K562 (cell line): ENCODE results near the gene HOXB7. TPM values are rescaled to one million over a fixed set of nuclear protein-coding genes. Genes with fewer than 3 reads are reported as not detected.
A peak's percentile ranks its signal among the peaks of the same experiment; 100 is the strongest.

Source experiments
- CEBPB ChIP-seq: fragments of 450-650 bp; IDR thresholded peaks from 2 replicates; pipeline ENCODE4 v1.6.1; 2016; ENCODE audit warnings: missing genetic modification characterization, missing compliant biosample characterization
- CTBP1 ChIP-seq: fragments of 450-650 bp; IDR thresholded peaks from 2 replicates; pipeline ENCODE4 v1.6.1; 2016; ENCODE audit warnings: borderline replicate concordance
- ESRRA ChIP-seq: fragments of 450-650 bp; IDR thresholded peaks from 2 replicates; pipeline ENCODE4 v1.6.1; 2014; ENCODE audit warnings: low read depth, mild to moderate bottlenecking, moderate library complexity, borderline replicate concordance
- HOXB6 ChIP-seq: fragments of 250-450 bp; sonication (Bioruptor Pico); IDR thresholded peaks from 2 replicates; pipeline ENCODE4 v1.5.1; 2022; ENCODE audit warnings: mild to moderate bottlenecking, borderline replicate concordance
- MAZ ChIP-seq, 2 experiments: fragments of 450-650 bp in 1 of 2; sonication (generic) in 1 of 2; formaldehyde crosslinking; IDR thresholded peaks in 1 of 2; conservative IDR thresholded peaks in 1 of 2; 2 replicates each; pipeline versions ENCODE4 v1.4.0 to v1.5.0; 2020; ENCODE audit warnings: mild to moderate bottlenecking in 1 of 2, missing genetic modification reagents in 1 of 2
- MTA3 ChIP-seq: fragments of 450-650 bp; formaldehyde crosslinking; IDR thresholded peaks from 2 replicates; pipeline ENCODE4 v1.6.1; 2017; ENCODE audit warnings: mild to moderate bottlenecking, borderline replicate concordance
- NR2C2 ChIP-seq, 2 experiments: fragments of 200-800 bp in 1 of 2; sonication (Bioruptor generic) in 1 of 2; sonication (generic) in 1 of 2; formaldehyde crosslinking in 1 of 2; IDR thresholded peaks; 2 replicates each; pipeline versions ENCODE4 v1.6.1 to v1.8.0; 2016 to 2022; ENCODE audit warnings: mild to moderate bottlenecking in 1 of 2, missing compliant biosample characterization in 1 of 2, missing genetic modification characterization in 1 of 2, missing genetic modification reagents in 1 of 2
- PML ChIP-seq: IDR thresholded peaks from 2 replicates; pipeline ENCODE4 v1.6.1; 2012; ENCODE audit warnings: low read length, inconsistent platforms
- RAD21 ChIP-seq, 2 experiments: fragments of 250-450 bp in 1 of 2; fragments of 450-650 bp in 1 of 2; sonication (Bioruptor Pico) in 1 of 2; formaldehyde crosslinking in 1 of 2; IDR thresholded peaks in 1 of 2; conservative IDR thresholded peaks in 1 of 2; 2 replicates each; pipeline versions ENCODE4 v1.4.0 to v1.8.0; 2020 to 2022; ENCODE audit warnings: mild to moderate bottlenecking in 2 of 2, moderate library complexity in 1 of 2
- RUNX1 ChIP-seq: sonication (generic); IDR thresholded peaks from 2 replicates; pipeline ENCODE4 v1.6.1; 2016; ENCODE audit warnings: antibody characterized with exemption, low read depth
- SAFB2 ChIP-seq: fragments of 200-400 bp; formaldehyde crosslinking; IDR thresholded peaks from 2 replicates; pipeline ENCODE4 v1.6.1; 2018; ENCODE audit warnings: borderline replicate concordance, low read length, low read depth, moderate library complexity; ENCODE audit not compliant: severe bottlenecking
- ZNF232 ChIP-seq: sonication (generic); formaldehyde crosslinking; IDR thresholded peaks from 2 replicates; pipeline ENCODE4 v1.8.0; 2022; ENCODE audit warnings: mild to moderate bottlenecking, missing genetic modification reagents
- ZNF609 ChIP-seq: sonication (generic); formaldehyde crosslinking; IDR thresholded peaks from 2 replicates; pipeline ENCODE4 v1.8.1; 2023; ENCODE audit warnings: missing genetic modification reagents, mild to moderate bottlenecking, borderline replicate concordance
- ZNF785 ChIP-seq: fragments of 250-450 bp; sonication (Bioruptor Pico); IDR thresholded peaks from 2 replicates; pipeline ENCODE4 v1.4.0; 2020; ENCODE audit warnings: mild to moderate bottlenecking
- polyA plus RNA-seq, 8 experiments: library from polyadenylated mRNA; depleted of rRNA in 4 of 8; stranded (reverse) in 5 of 8; unstranded in 3 of 8; fragments of >200 nt; fragmentation: Nextera tagmentation in 2 of 8; fragmentation: Illumina TruSeq in 1 of 8; extraction: Ambion mirVana in 2 of 8; extraction: Trizol in 1 of 8; gene quantifications; 2 replicates each; pipeline versions ENCODE4 v1.2.1 to v1.2.3, GENCODE V29; 2011 to 2014; ENCODE audit warnings: inconsistent platforms in 1 of 8, missing spikeins in 1 of 8
- total RNA-seq, 7 experiments: library from RNA; depleted of rRNA in 6 of 7; stranded (reverse); fragments of >200 nt in 6 of 7; fragmentation: Illumina TruSeq in 2 of 7; extraction: Trizol in 2 of 7; gene quantifications; 2 replicates each; pipeline versions ENCODE4 v1.2.1 to v1.2.3, GENCODE V29; 2011 to 2021; ENCODE audit warnings: low replicate concordance in 1 of 7
- TF ChIP-seq, protein P1 (sequence below): fragments of 450-650 bp; formaldehyde crosslinking; IDR thresholded peaks from 2 replicates; pipeline ENCODE4 v1.4.0; 2020; ENCODE audit warnings: mild to moderate bottlenecking
- TF ChIP-seq, protein P2 (sequence below): sonication (generic); formaldehyde crosslinking; IDR thresholded peaks from 2 replicates; pipeline ENCODE4 v1.8.1; 2023; ENCODE audit warnings: mild to moderate bottlenecking, missing genetic modification reagents

Gene HOXB7
- total and polyA plus RNA-seq, 9 of the 15 experiments (the other 6 are each of a cell fraction or from before 2014, with no cell fraction given) = 5.5 to 16.7 (median 8.3) TPM

DNA sequence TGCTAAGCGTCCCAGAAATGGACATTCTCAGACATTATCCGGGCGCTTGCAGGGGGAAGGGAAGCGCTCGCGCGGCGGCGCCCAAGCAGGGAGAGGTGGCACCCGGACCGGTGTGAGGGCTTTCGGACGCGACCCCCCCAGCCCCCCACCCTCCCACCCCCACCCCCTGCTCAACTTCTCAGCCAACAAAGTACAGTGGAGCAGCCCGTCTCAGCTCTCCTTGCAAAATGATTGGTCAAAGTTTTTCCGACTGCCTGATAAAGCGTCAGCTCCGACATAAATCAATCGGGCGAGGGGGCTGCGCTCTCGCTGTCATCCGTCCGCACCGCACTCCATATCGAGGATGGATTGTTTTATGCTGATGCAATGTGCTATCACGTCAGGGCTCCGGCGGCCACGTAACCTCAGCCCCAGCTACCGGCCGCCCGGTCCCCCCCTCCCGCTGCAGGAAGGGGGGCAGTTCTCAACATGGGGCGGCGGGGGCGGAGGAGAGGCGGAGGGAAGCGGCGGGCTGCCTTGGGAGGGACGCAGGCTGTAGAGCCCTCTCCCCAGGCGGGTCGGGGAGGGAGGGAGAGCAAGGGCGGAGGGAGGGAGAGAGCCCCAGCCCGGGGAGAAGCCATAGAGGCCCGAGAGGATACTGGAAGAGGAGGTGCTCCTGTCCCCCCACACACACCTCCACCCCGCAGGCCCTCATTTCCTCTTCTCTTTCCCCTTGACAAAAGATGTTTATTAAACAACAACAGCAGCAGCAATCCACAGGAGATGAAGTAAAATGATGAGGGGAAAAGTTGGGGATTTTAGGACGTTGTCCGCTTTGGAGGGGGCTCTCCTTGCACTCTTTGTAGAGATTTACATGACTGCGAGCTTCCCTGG, 15.7 kb upstream of the HOXB7 start, which contains the start of gene HOXB9 (continued):
- peak; percentile 83 for TF ChIP-seq ZNF609 (CRISPR knock-in tag)
- TF ChIP-seq PML = peak; percentile 51
- TF ChIP-seq, protein P1, sequence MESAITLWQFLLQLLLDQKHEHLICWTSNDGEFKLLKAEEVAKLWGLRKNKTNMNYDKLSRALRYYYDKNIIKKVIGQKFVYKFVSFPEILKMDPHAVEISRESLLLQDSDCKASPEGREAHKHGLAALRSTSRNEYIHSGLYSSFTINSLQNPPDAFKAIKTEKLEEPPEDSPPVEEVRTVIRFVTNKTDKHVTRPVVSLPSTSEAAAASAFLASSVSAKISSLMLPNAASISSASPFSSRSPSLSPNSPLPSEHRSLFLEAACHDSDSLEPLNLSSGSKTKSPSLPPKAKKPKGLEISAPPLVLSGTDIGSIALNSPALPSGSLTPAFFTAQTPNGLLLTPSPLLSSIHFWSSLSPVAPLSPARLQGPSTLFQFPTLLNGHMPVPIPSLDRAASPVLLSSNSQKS = no peak
- 0 out of 4 replicates have a peak, but pooled peaks have one; percentile 1 to 7 for TF ChIP-seq RAD21 (CRISPR knock-in tag; conservative IDR thresholded peaks at IDR 0.05 in 1 of 2, IDR thresholded peaks at IDR 0.05 in 1 of 2)
- peak; percentile 71; the same call in 1 of the 2 replicates for TF ChIP-seq CTBP1
- TF ChIP-seq, protein P2, sequence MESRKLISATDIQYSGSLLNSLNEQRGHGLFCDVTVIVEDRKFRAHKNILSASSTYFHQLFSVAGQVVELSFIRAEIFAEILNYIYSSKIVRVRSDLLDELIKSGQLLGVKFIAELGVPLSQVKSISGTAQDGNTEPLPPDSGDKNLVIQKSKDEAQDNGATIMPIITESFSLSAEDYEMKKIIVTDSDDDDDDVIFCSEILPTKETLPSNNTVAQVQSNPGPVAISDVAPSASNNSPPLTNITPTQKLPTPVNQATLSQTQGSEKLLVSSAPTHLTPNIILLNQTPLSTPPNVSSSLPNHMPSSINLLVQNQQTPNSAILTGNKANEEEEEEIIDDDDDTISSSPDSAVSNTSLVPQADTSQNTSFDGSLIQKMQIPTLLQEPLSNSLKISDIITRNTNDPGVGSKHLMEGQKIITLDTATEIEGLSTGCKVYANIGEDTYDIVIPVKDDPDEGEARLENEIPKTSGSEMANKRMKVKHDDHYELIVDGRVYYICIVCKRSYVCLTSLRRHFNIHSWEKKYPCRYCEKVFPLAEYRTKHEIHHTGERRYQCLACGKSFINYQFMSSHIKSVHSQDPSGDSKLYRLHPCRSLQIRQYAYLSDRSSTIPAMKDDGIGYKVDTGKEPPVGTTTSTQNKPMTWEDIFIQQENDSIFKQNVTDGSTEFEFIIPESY (CRISPR knock-in tag) = 0 out of 2 replicates have a peak, but pooled peaks have one; percentile 51
- TF ChIP-seq ESRRA = peak; percentile 84; the same call in 1 of the 2 replicates
- peak; percentile 99 to 100 for TF ChIP-seq MAZ (CRISPR knock-in tag; conservative IDR thresholded peaks at IDR 0.05 in 1 of 2, IDR thresholded peaks at IDR 0.05 in 1 of 2)
- no peak for TF ChIP-seq HOXB6
- TF ChIP-seq NR2C2 (CRISPR knock-in tag; IDR thresholded peaks at IDR 0.05) = 0 out of 2 replicates have a peak, but pooled peaks have one; percentile 35
- peak; percentile 59 for TF ChIP-seq NR2C2 (tag; IDR thresholded peaks at IDR 0.05)
- no peak for TF ChIP-seq ZNF785 (CRISPR knock-in tag)
- peak; percentile 93 for TF ChIP-seq MTA3
- no peak for TF ChIP-seq ZNF232 (CRISPR knock-in tag)
- TF ChIP-seq RUNX1 = no peak
- TF ChIP-seq CEBPB (tag) = peak; percentile 96
- no peak for TF ChIP-seq SAFB2
